PC-3 (cell line): Measurements from ENCODE around the gene ADCK2.

Experiments
- CTCF ChIP-seq: fragments of 300-600 bp; sonication (generic); conservative IDR thresholded peaks from 2 replicates; pipeline ENCODE4 v1.5.1; 2017; ENCODE audit warnings: antibody characterized with exemption, low read depth, mild to moderate bottlenecking, low read length
- EZH2 ChIP-seq: fragments of 300-600 bp; sonication (generic); IDR thresholded peaks from one replicate; pipeline ENCODE4 v1.6.1; 2017; ENCODE audit warnings: antibody characterized with exemption, mild to moderate bottlenecking, low read length; ENCODE audit not compliant: unreplicated experiment
- EZH2phosphoT487 ChIP-seq: fragments of 300-600 bp; sonication (generic); IDR thresholded peaks from 2 replicates; pipeline ENCODE4 v1.6.1; 2018; ENCODE audit warnings: mild to moderate bottlenecking, antibody characterized with exemption, low read length, borderline replicate concordance

- TF ChIP-seq CTCF: no peak
- no peak for TF ChIP-seq EZH2phosphoT487
- no peak for TF ChIP-seq EZH2
Measured at GRCh38 chr7:140671966-140672365, 779 bp upstream of the ADCK2 start.
